Stimulated activated CD4-positive, alpha-beta T cell treated with anti-CD3 and anti-CD28 coated beads, TNF-alpha, amount 100 ng/mL, for 4 hours (primary cell): ENCODE data around the gene DGCR6L.
"Not testable (repeated sequence)": the region's sequence is repeated elsewhere in the genome, so short reads cannot be mapped to it uniquely, and the experiment has no call there.

Source experiments
- DNase-seq, 3 experiments: peaks; one replicate each; pipeline ENCODE4 v3.0.0-alpha.2; 2020; ENCODE audit warnings: low read depth in 3 of 3

DGCR6L gene

GRCh38 chr22:20291604-20292063 is 28.2 kb downstream of the DGCR6L start:
- no peak for DNase-seq

GRCh38 chr22:20291249-20291586 is 28.6 kb downstream of the DGCR6L start:
- no peak for DNase-seq

GRCh38 chr22:20290578-20291248 is 29.1 kb downstream of the DGCR6L start:
- DNase-seq: no peak

- DNase-seq: no peak
These were observed 29.8 kb downstream of the DGCR6L start for GRCh38 chr22:20290045-20290392.

GRCh38 chr22:20289182-20290044 is 30.4 kb downstream of the DGCR6L start:
- not testable (repeated sequence) for DNase-seq

- not testable (repeated sequence) for DNase-seq
These were observed 33.0 kb downstream of the DGCR6L start for GRCh38 chr22:20286784-20287423.

GRCh38 chr22:20286312-20286660 is 33.6 kb downstream of the DGCR6L start:
- not testable (repeated sequence) for DNase-seq

- peak; percentile 63 to 75 (median 67) for DNase-seq
These were observed 34.2 kb downstream of the DGCR6L start for GRCh38 chr22:20285473-20286311.

GRCh38 chr22:20284471-20285086 is 35.3 kb downstream of the DGCR6L start:
- DNase-seq: no peak

GRCh38 chr22:20283674-20284066 is 36.2 kb downstream of the DGCR6L start:
- no peak for DNase-seq

- no peak for DNase-seq
These were observed 36.8 kb downstream of the DGCR6L start for GRCh38 chr22:20282901-20283673.

- DNase-seq: no peak
These were observed 38.0 kb downstream of the DGCR6L start for GRCh38 chr22:20281891-20282290.

- not testable (repeated sequence) for DNase-seq
These were observed 38.4 kb downstream of the DGCR6L start for GRCh38 chr22:20281473-20281872.

GRCh38 chr22:20280866-20281265 is 39.0 kb downstream of the DGCR6L start:
- DNase-seq: no peak

- DNase-seq: not testable (repeated sequence)
These were observed 39.7 kb downstream of the DGCR6L start for GRCh38 chr22:20280163-20280562.

GRCh38 chr22:20279662-20280134 is 40.2 kb downstream of the DGCR6L start:
- DNase-seq: no peak

- not testable (repeated sequence) for DNase-seq
These were observed 41.0 kb downstream of the DGCR6L start for GRCh38 chr22:20278726-20279490.

GRCh38 chr22:20277936-20278635 is 41.8 kb downstream of the DGCR6L start:
- DNase-seq: not testable (repeated sequence)

GRCh38 chr22:20276468-20276867 is 43.4 kb downstream of the DGCR6L start:
- no peak for DNase-seq
